GM11168 (cell line): ENCODE results near the gene BICDL1.
"Not testable (repeated sequence)": the region's sequence is repeated elsewhere in the genome, so short reads cannot be mapped to it uniquely, and the experiment has no call there.

Source experiments
- in situ Hi-C: fragments of 300-500 bp; cut with MboI; formaldehyde crosslinking; loops from one replicate; pipeline ENCODE4 v1.12.0; 2022; ENCODE audit warnings: low sequenced_read_pairs; ENCODE audit not compliant: unreplicated experiment

Gene BICDL1

GRCh38 chr12:119988472-119989360 is at the start of gene BICDL1:
Gene BICDL1, plus strand, starts transcription at chr12:119989236. Its CDS starts 633 bp downstream, at chr12:119989869.
- in situ Hi-C loops, result no loop called here

DNA sequence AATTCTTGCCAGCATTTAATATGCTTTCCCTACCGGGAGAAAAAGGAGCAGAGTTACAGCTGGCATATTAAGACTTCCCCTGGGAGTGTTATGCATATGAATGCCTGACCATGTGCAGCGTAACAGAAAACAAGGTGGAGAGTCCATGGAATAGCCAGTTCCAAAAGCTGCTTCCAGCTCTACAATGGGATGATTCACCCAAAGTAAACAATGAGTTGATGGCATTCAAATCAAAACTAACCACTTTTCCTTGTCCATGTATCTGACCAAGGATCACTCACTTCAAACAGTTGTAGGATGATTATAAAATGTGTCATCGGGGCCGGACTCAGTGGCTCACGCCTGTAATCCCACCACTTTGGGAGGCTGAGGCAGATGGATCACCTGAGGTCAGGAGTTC is 48.1 kb upstream of the BICDL1 start:
- in situ Hi-C loops, result no loop called here

GRCh38 chr12:119942386-119942785 is 46.6 kb upstream of the BICDL1 start:
- in situ Hi-C loops, result no loop called here

DNA sequence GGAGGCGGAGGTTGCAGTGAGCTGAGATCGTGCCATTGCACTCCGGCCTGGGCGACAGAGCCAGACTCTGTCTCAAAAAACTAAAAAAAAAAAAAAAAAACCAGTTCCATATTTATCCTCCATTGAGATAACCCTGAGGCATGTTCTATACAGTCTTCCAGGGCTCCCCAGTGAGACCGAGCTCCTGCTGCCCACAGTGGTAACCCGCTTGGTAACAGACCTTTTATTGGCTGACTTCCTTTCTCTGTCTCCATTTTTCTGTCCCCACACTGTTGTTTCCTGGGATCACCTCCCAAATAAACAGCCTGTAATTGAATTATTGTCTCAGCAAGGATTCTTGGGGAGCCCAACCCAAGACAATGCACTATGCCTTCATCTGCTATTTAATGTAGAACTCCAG is 42.8 kb upstream of the BICDL1 start:
- in situ Hi-C loops, result no loop called here

DNA sequence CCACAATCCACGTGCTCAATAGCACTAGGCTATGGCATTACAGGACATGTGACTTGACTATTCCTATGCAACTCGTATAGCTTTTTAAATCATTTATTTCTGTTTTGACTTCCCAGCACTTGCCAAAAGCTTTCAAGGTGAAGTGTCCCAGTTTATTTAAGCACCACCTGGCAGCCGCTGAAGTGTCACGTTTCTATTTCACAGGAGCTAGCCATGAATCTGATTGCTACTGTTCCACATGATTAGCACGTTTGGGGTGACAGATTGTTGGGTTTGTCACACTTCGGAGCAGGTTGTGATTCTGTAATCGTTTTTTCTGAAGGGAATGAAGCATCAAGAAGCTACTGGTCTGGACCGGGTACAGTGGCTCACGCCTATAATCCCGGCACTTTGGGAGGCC is 39.9 kb upstream of the BICDL1 start:
- in situ Hi-C loops, result no loop called here

DNA sequence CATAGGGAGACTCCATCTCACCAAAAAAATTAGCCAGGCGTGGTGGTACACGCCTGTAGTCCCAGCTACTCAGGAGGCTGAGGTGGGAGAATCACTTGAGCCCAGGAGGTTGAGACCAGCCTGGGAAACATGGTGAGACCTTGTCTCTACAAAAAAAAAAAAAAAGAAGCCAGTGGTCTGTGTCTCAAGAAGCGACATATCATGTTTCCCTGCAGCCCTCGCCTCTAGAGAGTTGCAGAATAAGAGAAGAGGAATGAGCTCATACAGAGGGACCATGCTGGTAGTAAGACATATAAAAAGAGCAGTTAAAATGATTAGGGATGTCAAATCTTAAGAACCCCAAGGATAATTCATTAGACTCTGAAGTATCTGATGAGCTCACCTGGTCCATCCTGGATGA is 39.4 kb upstream of the BICDL1 start:
- in situ Hi-C loops, result no loop called here

- in situ Hi-C loops, result no loop called here
Observed at GRCh38 chr12:119956047-119956446, 33.0 kb upstream of the BICDL1 start.

- in situ Hi-C loops, result no loop called here
Observed at GRCh38 chr12:119957135-119957534, 31.9 kb upstream of the BICDL1 start.

GRCh38 chr12:119959435-119959834 is 29.6 kb upstream of the BICDL1 start:
- in situ Hi-C loops, result no loop called here

DNA sequence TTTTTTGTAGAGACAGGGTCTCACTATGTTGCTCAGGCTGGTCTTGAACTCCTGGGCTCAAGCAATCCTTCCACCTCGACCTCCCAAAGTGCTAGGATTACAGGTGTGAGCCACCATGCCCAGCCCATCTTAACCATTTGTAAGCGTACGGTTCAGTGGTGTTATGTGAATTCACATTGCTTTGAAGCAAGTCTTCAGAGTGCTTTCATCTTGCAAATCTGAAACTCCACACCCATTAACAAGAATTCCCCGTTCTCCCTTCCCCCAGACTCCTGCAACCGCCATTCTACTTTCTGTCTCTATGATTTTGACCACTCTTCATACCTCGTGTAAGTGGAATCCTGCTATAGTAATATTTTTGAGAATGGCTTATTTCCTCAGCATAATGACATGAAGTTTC is 24.9 kb upstream of the BICDL1 start:
- in situ Hi-C loops, result no loop called here

DNA sequence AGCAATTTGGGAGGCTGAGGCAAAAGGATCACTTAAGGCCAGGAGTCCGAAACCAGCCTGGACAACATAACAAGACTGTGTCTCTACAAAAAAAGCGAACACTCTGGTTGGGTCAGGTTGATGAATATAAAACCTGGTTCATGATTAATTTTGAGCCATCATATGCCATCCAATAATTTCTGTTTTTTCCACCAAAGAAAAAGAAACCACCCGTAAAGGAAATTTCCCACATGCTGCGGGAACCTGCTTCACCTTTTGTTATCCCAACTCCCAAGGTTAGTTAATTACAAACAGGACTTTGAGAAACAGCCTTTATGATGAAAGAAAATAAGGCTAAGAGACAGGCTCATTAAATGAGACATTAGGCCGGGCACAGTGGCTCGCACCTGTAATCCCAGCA is 24.1 kb upstream of the BICDL1 start:
- in situ Hi-C loops, result no loop called here

- in situ Hi-C loops, result no loop called here
Observed at GRCh38 chr12:119980242-119980641, 8.8 kb upstream of the BICDL1 start.

DNA sequence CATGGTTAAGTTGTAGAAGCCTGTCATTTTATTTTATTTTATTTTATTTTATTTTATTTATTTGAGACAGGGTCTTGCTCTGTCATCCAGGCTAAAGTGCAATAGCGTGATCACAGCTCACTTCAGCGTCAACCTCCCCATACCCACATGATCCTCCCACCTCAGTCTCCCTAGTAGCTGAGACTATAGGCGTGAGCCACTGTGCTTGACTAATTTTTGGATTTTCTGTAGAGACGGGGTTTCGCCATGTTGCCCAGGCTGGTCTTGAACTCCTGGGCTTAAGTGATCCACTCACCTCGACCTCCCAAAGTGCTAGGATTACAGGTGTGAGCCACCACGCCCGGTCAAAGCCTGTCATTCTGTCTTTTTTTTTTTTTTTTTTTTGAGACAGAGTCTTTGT is 8.3 kb upstream of the BICDL1 start:
- in situ Hi-C loops, result not testable (repeated sequence)

GRCh38 chr12:119989361-119989730 is 310 bp downstream of the BICDL1 start:
- in situ Hi-C loops, result no loop called here

DNA sequence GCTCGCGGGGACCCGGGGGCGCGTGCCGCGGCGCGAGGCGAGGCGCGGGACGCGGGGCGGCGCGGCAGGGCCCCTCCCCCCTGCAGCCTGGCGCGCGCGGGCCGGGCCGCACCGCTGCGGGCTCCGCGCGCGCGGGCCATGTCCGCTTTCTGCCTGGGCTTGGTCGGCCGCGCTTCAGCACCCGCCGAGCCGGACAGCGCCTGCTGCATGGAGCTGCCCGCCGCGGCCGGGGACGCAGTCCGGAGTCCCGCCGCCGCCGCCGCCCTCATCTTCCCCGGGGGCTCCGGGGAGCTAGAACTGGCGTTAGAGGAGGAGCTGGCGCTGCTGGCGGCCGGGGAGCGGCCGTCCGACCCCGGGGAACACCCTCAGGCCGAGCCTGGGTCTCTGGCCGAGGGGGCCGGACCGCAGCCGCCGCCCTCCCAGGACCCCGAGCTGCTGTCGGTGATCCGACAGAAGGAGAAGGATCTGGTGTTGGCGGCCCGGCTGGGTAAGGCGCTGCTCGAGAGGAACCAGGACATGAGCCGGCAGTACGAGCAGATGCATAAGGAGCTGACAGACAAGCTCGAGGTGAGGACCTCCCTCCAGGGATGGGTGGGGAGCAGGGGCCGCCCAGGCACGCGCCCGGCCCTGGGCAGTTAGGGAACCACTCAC is 820 bp downstream of the BICDL1 start:
- in situ Hi-C loops, result no loop called here

- in situ Hi-C loops, result no loop called here
Observed at GRCh38 chr12:119990382-119990874, 1.4 kb downstream of the BICDL1 start.

- in situ Hi-C loops, result no loop called here
Observed at GRCh38 chr12:119992129-119992705, 3.2 kb downstream of the BICDL1 start.

DNA sequence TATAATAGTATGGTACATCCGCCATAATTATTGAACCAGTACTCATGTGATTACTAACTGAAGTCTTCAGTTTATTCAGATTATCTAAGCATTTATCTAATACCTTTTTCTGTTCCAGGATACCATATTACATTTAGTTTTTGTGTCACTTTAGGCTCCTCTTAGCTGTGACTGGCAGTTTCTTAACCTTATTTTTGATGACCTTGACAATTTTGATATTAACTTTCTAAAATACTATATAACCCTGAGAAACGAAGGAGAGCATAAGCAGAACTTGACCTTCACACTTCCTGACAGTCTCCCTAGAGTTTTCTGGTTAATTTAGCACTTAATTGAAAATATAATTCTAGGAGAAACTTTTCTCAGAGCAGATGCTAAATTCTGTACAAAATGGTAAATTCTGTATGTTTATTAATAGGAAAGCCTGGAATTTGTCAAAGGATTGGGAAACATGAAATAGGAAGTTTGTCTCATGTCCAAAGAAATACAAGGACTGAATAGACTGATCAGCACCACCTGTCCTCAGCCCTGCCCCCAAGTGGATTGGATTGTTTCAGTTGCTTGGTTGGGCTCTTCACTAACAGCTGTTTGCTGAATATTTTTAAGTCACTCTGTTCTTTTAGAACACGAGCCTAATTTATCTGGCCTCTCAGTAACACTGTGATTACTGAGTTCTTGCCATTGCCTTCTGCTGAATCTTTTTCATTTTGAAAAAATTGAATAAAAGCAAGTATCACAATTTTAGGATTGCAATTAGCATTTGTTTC is 6.0 kb downstream of the BICDL1 start:
- in situ Hi-C loops, result no loop called here

DNA sequence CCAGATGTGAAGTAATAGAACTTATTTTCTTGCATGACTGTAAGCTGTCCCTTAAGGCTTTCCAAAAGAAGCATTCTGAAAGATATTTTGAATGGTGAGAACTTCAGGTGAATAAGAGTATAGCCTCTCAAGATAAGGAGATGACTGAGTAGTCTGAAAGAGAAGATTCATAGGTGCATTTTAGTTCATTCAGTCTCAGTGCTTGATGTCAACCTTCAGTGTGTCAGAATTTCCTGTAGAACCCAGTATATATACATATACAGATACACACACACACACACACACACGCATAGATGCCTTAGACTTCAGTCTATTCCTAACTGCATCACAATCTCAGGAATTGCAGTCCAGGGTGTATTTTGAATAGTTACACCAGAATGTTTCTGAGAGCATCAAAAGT is 7.4 kb downstream of the BICDL1 start:
- in situ Hi-C loops, result no loop called here

GRCh38 chr12:119998471-119999245 is 9.6 kb downstream of the BICDL1 start:
- in situ Hi-C loops, result no loop called here
